CD4-positive, alpha-beta T cell treated with Interferon alpha-2 for 1 hour (primary cell): Measurements from ENCODE around the gene LRRC10B.

Source experiments
- DNase-seq, 2 donors: peaks; one replicate each; pipeline ENCODE4 v3.0.0-alpha.2; 2020 to 2022

Gene LRRC10B

DNA sequence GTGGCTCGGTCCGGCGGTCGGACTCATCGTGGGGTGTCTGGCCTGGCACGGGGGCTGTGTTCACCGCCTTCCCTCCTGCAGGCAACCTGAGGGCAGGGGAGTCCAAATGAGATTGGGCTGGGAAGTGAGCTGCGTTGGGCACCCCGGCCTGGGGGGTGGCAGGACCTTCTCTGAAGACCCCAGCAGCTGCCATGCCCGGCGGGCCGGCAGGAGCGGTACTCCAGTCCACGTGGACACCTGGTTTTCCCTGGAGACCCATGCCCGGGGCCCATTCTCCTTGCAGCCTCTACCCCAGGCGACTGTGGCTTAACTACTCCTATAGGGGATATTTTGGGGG is 24.5 kb downstream of the LRRC10B start:
- DNase-seq = no peak

DNA sequence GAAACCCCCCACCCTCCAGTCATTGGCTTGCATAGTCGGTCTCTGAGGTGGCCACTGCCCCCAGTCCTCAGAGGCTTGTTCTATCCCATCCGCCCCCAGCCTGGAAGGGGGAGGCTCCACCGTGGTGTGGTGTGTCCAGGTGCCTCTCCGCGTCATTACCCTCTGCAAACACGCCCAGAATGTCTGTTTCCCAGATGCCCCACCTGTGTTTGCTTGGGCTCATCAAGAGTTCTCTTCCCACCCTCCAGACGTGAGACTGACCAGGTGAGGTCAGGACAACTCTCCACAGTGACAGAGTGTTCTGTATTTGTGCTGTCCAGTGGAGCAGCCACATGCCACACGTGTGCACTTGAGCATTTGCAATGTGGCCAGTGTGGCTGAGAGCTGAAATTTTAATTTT is 24.9 kb downstream of the LRRC10B start:
- DNase-seq = no peak

DNA sequence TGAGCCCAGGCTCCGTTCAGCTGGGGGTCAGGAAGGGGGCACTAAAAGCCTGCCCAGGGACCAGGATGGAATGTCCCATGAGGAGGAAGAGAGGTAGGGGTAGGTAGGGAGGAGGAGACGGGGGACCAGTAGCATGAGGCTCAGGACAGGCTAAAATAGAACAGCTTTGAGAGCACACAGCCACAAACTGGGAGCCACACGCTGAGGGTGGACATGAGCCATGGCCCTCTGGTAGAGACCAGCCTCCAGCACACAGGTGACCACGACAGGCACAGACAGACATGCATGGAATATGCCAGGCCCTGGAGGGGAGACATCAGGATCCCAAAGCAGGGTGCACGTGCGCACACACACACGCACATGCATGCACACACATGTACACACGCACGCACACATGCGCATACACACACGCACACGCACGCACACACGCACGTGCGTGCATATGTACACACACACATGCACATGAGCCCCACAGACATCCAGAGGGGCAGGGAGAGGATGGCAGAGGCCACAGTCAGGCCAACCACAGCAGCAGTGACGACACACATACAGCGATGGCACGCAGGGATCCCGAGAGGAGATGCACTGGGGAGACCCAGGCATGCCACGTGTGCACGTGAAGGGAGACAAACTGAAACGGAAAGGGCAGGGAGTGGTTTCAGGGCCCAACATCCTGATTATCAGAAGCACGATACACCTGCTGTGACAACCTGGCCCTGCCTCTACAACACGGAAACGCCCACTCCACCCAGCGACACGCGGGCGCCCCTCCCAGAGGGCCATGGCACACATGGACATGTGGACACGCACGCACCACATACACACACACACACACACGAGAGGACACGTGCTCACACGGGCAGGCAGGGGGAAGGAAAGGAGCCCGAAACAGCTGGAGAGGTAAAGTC is 25.7 kb downstream of the LRRC10B start:
- no peak for DNase-seq

DNA sequence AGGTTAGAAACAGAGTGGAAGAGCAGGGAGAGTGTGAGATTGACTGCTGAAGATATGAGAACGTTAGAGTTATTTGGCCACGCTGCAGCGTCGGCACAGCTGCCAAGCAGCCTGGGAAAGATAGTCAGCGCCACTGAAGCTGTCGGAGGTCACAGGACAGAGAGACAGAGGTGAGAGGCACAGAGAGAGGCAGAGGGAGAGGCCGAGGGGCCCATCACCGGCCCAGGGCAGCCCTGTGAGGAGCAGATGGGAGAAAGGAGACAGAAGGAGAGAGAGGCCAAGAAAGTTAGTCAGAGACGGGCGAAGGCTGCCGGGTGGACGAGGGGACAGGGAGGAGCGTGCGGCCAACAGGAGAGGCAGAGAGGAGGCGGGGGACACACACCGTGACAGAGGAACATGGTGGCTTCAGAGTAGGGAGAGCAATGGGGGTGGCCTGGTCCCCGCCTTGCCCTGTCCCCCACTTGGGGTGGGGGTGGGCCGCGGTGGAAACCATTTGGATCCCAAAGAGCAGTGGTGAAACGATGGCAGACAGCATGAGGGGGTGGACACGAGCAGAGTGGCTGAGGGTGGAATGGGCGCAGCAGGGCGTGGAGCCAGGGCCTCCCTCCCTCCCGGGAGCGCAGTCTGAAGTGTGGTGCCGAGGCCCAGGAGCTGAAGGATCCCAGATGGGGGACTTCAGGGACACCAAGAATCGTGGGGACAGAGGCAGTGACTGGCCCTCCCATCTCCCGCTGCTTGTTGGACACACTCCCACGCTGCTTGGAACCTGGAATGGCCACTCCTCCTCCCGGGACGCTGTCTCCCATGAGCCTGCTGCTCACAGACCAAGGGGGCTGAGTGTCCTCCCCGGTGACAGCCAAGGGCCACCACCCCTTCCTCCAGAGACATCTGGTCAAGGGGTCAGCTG is 26.6 kb downstream of the LRRC10B start:
- no peak for DNase-seq

DNA sequence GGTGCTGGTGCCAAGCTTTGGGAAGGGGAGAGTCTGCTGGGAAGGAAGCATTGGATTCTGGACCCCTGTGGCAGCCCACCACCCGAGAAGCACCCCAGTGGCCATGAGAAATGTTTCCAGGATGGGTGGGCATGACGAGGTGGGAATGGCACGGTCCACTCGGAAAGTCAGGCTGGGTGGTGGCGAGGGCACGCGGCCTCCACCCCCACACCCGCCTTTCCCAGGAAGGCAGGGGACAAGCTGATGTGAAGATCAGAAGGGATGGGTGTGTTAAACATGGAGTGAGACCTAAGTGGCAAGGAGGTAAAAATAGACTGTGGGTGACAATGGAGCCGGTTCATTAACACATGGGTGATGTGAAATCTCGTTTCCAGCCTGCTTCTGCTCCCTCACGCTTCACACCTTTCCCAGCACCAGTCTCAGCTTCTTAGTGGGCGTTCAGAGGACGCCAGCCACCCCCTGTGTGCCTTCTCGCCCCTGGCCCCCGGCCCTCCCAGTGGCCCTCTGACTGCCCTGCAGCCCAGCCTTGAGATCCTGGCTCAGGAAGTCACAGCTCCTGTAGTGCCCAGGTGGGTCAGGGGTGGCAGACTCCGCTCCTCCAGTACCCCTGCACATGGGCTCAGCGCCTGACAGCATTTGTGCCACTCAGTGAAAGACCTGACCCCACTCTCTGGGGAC is 27.6 kb downstream of the LRRC10B start:
- DNase-seq = no peak

DNA sequence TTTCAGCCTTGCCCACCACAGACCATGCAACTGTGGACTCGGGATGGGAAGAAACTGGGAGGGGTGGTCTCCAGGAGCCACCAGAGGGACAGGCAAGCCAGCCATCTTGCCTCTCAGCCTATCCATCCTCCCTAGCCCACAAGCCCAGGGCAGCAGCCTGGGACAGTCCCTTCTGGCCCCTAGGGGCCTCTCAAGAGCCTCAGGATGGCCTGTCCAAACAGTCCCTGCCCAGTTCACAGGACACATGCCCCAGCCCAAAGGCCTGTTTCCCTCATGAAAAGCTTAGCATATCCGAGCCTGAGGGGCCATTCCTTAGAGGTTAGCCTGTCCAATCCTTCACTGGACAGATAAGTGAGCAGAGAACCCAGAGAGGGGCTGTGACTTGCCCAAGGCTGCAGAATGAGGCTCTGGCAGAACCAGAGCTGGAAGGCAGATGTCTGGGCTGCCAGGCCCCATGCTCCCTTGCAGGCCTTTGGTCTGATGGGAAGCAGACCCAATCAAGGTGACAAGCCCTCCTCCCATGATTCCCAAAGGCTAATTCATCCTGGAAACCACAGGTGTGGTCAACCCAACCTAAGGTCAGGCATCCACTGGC is 28.2 kb downstream of the LRRC10B start:
- DNase-seq = no peak

DNA sequence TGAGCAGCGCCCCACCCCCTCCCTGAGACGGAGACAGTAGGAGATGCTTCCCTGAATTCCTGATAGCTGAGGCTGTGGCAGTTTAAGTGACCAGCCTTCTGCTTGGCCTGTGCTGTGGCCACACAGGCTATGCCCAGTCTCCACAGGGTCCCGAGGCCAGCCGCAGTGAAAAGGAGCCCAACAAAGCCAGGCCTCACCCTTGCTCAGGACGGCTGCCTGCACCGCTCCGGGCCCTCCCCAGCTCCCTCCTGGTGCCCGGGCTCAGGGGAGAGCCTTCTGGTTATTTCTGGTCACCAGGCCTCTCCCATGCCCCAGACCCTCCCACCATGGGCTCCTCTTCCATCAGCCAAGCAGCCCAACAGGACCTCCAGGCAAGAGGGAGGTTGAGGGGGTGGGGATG is 28.8 kb downstream of the LRRC10B start:
- DNase-seq = no peak

DNA sequence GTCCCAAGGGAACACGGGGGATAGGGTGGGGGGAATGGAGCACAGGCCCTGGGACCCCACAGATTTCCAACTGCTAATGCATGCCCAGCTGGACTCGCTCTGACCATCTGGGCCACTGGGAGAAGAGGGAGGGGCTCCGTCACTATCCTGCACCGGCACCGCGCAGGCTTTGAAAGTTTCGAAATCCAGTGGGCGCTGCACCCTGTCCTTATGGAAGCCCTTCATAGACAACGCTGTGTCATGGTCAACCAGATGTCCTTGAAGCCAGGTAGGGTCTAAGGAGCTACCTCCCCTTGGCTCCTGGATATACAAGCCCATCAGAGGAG is 30.1 kb downstream of the LRRC10B start:
- DNase-seq = no peak

DNA sequence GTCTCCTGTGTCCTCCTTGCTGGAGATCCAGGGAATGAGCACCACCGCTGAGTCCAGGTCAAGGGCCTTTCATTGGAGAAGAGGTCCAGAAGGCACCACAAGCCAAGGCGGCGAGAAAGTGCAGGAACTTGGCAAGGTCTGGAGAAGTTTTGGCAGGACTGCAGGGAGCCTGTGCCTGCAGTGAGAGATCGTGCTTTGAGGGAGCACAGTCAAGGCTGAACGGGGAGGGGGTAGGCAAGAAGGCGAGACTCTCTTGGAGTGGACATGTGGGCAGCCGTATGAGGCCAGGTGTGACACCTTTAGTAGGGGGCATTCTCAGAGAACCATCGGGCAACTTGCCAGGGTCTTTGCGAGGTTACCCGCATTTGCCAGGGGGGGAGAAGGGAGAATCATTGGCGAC is 30.5 kb downstream of the LRRC10B start:
- DNase-seq = no peak

DNA sequence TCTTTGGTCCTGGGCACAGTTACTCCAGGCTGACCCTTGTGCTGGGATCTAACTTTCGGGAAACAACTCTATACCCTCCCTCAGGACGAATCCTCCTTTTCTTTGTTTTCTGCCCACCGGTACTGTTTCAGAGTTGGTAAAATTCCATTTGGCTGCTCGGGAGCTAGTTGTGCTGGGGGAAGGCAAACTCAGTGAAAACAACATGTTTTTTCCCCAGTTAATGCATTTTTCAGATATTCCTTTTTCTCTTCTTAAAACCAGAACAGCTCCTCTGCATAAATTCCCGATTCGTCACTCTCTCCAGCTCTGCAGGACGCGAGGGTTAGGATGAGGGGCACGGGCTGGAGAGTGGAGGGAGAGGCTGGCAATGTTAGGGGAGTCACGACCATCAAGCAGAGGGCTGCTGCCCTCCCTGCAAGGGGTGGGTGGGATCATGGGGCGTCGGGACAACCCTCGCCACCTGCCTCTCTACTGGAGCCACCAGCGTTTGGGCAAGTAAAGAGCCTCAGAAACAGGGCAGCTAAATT is 31.3 kb downstream of the LRRC10B start:
- no peak for DNase-seq

DNA sequence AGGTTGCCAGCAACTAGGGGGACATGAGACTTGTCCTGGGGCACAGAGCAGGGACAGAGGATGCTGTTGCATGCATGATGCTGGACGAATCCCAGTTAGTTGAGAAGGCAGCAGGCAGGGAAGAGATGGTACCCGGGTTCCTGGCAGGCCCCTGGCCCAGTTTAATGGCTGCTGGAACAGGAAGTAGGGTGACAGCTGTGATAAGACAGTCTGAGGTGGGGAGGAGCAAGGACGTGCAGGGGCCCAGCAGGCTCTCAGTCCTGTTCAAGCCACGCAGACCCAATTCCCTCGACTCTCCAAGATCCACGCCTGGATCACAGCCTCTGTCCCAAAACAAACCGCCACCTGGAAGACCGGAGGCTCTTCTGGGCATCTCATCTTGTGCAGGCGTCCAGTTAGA is 32.0 kb downstream of the LRRC10B start:
- no peak for DNase-seq

DNA sequence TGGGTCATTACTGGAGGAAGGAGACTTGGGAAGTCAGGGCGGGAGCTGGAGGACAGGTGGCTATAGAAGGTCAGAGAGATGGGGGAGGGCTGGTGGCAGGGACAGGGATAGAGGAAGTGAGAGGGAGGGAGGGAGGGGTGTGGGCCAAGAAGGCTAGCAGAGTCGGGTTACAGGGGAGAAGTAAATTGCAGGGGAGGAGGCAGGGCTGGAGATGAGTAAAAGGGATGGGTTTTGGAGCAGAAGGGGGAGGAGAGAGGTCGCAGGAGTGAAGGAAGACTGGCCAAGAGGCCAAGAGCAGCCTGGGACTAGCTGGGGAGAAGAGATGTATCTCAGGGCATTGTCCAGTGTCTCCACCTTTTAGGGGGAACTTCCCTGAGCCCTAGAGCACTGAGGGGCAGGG is 33.0 kb downstream of the LRRC10B start:
- no peak for DNase-seq

DNA sequence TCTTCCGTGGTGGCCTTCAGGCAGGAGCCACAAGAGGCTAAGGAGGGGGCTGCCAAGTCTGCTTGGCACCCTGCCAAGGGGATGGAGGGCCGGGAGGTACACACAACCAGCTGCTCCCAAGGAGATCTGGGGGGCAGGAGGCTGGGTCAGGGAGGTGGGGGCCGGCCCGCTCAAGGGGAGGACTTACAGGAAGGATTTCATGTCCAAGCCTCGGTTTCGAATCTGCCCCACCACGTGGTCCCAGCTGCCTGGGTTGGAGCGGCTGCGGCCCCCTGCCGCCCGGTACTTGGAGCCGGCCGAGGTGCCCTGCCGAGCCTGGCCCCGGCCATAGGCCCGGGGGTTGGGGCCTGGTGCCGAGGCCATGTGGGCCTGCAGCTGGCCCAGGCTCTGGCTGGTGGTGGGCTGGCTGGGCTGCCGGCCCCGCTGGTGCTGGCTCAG is 33.5 kb downstream of the LRRC10B start:
- no peak for DNase-seq

DNA sequence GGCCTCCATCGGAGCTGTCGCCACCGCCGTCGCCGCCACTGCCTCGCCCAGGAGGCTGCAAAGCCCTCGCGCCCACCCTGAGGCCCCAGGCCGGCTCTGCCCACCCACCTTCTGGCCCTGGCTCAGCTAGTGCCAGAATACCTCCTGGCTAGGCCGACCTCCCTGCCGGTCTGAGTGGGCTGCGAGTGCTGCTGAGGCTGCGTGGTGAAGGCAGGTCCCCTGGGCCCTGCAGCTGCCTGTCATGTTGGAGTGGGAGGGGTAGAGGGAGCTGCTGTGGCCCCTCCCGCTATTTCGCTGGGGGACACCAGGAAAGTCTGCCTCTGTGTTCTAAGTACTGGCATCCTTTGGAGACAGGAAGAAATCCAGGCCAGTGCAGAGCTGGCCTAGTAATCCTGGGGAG is 34.2 kb downstream of the LRRC10B start:
- no peak for DNase-seq

DNA sequence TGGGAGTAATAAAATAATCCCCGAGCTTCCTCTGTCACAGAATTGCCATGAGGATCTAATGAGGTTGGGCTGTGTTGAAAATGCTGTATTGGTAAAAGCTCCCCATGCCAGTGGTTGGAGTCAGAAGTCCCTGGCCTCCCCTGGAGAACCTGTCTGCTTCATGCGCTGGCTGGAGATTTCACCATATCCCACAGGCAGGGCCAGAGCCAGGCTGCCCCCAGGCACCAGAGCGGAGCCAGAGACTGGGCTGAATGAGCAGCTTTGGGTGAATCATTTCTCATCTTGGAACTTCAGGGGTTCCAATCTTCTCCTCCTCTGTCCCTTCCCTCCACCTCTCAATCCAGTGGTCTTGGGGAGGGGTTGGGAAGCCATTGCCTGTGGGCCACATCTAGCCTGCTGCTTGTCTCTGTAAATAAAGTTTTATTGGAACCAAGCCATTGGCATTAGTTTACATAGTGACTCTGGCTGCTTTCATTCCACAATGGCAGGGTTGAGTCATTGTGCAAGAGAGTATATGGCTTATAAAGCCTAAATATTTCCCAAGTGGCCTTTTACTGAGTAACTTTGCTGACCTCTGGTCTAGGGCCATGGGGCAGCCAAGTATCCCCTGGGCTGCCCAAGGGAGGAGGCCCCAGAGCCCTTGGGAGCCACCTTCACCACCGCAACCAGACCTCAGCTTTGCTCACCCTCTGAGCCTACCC is 35.2 kb downstream of the LRRC10B start:
- DNase-seq = no peak

DNA sequence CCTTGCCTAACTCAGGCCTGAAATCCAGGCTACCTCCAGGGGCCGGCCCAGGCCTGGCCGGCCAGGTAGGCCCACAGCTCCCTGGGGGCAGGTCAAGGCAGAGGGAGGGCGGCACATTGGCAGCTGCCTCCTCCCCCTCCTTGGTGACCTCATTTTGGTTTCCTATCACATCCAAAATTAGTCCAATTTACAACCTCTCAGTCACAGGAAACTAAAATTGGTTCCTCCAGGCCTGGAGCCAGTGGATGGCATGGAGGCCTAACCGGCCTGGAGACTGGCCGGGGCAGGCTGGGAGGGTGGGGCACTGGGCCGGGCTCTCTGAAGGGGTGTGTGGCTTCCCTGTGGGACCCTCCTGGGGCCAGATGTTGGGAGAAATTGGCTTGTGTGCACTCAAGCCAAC is 35.9 kb downstream of the LRRC10B start:
- DNase-seq = no peak

DNA sequence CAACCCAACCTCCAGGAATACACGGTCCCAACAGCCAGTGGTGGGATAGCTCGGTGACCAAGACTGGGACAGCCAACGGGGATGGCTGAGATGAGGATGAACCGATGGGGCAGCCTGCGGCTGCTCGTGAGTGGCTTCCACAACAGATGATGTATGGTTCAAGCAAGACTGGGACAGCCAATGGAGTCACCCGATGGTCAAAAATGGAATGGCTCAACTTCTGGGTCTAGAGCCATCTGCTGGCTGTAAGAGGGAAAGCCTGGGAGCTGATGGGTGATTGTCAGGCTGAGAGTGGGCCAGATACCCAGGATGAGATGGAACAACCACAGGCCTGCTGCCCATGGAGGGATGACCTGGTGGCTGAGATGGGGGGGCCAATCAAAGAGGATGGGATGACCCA is 36.8 kb downstream of the LRRC10B start:
- DNase-seq = no peak

DNA sequence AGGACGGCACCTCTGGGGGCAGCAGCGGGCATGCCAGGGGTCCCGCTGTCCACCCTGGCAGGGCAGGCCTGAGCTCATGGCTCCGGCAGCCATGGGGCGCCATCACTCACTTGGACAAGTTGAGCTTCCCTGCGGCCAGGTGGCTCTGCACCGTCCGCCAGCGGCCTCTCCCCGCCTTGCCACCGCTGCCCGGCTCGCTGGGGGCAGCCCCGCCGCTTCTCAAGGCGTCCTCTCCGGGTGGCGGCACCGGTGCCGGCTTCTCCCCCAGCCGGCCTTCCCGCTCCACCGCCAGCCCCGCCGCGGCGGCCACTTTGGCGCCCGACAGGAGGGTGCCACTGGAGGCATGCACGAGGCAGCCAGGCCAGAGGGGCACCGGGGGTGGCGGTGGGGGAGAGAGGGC is 37.4 kb downstream of the LRRC10B start:
- no peak for DNase-seq

DNA sequence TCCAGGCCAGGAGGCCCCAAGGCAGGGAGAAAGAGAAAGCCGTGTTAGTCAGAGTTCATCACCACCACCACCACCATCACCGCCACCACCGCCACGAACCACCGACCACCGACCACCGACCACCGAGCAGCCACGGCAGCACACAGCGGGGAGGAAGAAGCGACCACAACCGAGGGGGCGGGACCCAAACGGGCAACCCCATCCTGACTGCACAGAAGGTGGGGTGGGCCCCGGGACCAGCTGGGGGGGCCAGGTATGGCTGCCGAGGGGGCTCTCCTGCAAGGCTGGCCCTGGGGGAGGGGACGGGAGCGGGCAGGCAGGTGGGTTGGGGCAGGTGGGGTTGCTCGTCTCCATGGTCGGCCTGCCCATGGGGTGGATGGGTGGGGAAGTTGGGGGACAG is 38.1 kb downstream of the LRRC10B start:
- no peak for DNase-seq

DNA sequence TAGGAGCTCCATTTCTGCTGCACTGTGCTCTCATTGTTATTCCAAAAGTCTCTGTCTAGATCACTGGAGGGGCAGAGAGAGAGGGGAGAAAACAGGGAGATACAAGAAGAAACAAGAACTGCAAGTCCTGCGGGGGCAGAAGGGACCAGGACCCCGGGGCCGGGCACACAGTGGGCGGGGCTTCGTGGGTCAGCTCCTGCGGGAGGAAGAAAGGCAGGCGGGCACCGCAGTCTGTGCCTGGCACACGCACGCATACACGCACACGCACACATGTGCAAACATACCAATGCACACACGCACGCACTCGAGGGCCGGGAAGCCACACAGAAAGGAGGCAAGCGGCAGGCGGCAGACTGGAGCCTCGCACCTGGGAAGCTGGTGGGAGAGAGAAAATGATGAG is 38.7 kb downstream of the LRRC10B start:
- DNase-seq = no peak

DNA sequence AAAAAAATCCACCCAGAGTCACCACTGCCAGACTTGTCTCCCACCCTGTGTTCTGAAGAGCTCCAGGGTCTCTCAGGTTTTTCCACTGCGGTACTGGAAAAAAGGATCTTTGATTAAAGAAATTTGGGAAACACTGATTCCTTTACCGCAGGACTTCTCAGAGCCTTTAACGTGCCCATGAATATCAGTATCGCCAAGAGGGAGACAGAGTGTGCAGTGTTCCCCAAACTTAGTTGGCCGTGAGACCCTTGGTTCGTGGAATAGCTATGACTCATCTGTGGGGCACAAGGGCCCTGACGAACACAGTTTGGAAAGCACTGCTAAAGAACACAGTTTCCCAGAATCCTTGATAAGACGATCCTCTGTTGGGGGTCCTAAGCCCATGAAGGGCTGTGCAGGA is 40.6 kb downstream of the LRRC10B start:
- no peak for DNase-seq
